Uterus (tissue), 2 donors: ENCODE measurements around the gene LYPD3.

Source experiments
- POLR2A ChIP-seq, 2 donors: fragments of 450-650 bp; IDR thresholded peaks; one replicate each; pipeline ENCODE4 v1.6.1; 2016; ENCODE audit warnings: antibody characterized with exemption in 2 of 2, mild to moderate bottlenecking in 1 of 2, moderate library complexity in 1 of 2
- TF ChIP-seq, protein P1 (sequence below), 4 experiments: fragments of 200-600 bp in 2 of 4; fragments of 450-650 bp in 2 of 4; sonication (generic) in 2 of 4; IDR thresholded peaks; one replicate each; pipeline ENCODE4 v1.5.1; 2016 to 2019; ENCODE audit warnings: antibody characterized with exemption in 4 of 4, mild to moderate bottlenecking in 2 of 4, moderate library complexity in 1 of 4

DNA sequence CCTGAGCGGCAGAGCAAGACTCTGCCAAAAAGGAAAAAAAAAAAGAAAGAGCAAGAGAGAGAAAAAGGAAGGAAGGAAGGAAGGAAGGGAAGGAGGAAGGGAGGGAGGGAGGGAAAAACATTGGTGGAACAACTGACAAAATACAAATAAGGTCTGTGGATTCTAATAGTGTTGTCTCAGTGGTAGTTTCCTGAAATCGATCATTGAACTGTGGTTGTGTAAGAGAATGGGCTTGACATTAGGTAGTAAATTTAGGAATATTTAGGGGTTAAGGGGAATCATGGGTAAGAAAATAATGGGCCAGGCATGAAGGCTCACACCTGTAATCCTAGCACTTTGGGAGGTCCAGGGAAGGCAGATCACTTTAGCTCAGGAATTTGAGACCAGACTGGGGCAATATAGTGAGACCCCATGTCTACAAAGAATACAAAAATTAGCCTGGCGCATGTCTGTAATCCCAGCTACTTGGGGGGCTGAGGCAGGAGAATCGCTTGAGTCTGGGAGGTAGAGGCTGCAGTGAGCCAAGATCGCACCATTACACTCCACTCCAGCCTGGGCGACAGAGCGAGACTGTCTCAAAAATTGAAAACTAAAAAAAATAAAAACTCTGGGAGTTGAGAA is 24.7 kb upstream of the LYPD3 start:
- TF ChIP-seq, protein P1, sequence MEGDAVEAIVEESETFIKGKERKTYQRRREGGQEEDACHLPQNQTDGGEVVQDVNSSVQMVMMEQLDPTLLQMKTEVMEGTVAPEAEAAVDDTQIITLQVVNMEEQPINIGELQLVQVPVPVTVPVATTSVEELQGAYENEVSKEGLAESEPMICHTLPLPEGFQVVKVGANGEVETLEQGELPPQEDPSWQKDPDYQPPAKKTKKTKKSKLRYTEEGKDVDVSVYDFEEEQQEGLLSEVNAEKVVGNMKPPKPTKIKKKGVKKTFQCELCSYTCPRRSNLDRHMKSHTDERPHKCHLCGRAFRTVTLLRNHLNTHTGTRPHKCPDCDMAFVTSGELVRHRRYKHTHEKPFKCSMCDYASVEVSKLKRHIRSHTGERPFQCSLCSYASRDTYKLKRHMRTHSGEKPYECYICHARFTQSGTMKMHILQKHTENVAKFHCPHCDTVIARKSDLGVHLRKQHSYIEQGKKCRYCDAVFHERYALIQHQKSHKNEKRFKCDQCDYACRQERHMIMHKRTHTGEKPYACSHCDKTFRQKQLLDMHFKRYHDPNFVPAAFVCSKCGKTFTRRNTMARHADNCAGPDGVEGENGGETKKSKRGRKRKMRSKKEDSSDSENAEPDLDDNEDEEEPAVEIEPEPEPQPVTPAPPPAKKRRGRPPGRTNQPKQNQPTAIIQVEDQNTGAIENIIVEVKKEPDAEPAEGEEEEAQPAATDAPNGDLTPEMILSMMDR (IDR thresholded peaks at IDR 0.05), result no peak
- TF ChIP-seq POLR2A (IDR thresholded peaks at IDR 0.05), result no peak
